GM21528 (cell line): ENCODE measurements around the gene CIBAR2.

ENCODE experiments used
- ATAC-seq: cut with Tn5 transposase; IDR thresholded peaks from one replicate; pipeline ENCODE4 v1.9.1; 2021; ENCODE audit warnings: mild to moderate bottlenecking, moderate library complexity; ENCODE audit not compliant: unreplicated experiment, low FRiP score

Gene CIBAR2

GRCh38 chr16:85112364-85112763 lies at the start of gene CIBAR2:
CIBAR2 (minus strand) TSS chr16:85112472; CDS start chr16:85112352, 120 bp downstream.
- ATAC-seq, result no peak

GRCh38 chr16:85159179-85159980 lies 47.1 kb upstream of the CIBAR2 start:
- no peak for ATAC-seq

GRCh38 chr16:85158743-85159178 lies 46.5 kb upstream of the CIBAR2 start:
- no peak for ATAC-seq

GRCh38 chr16:85157813-85158742 lies 45.8 kb upstream of the CIBAR2 start:
- ATAC-seq, result no peak

GRCh38 chr16:85157372-85157771 lies 45.1 kb upstream of the CIBAR2 start:
- no peak for ATAC-seq

GRCh38 chr16:85156869-85157268 lies 44.6 kb upstream of the CIBAR2 start:
- ATAC-seq, result no peak

- no peak for ATAC-seq
These were observed 44.2 kb upstream of the CIBAR2 start for GRCh38 chr16:85156440-85156839.

- ATAC-seq, result no peak
These were observed 41.4 kb upstream of the CIBAR2 start for GRCh38 chr16:85153656-85154091.

- ATAC-seq, result no peak
These were observed 40.8 kb upstream of the CIBAR2 start for GRCh38 chr16:85153046-85153445.

GRCh38 chr16:85152414-85153030 lies 40.2 kb upstream of the CIBAR2 start:
- no peak for ATAC-seq

- ATAC-seq, result no peak
These were observed 39.5 kb upstream of the CIBAR2 start for GRCh38 chr16:85151603-85152413.

- ATAC-seq, result no peak
These were observed 38.9 kb upstream of the CIBAR2 start for GRCh38 chr16:85151079-85151602.

GRCh38 chr16:85150331-85150940 lies 38.2 kb upstream of the CIBAR2 start:
- no peak for ATAC-seq

- no peak for ATAC-seq
These were observed 37.5 kb upstream of the CIBAR2 start for GRCh38 chr16:85149776-85150175.

GRCh38 chr16:85148931-85149330 lies 36.7 kb upstream of the CIBAR2 start:
- no peak for ATAC-seq

- no peak for ATAC-seq
These were observed 34.8 kb upstream of the CIBAR2 start for GRCh38 chr16:85146922-85147651.

GRCh38 chr16:85146532-85146797 lies 34.2 kb upstream of the CIBAR2 start:
- ATAC-seq, result no peak

- ATAC-seq, result no peak
These were observed 33.7 kb upstream of the CIBAR2 start for GRCh38 chr16:85145734-85146531.
